WI38 (cell line): ENCODE results near the gene SLC8A3.
A peak's percentile ranks its signal among the peaks of the same experiment; 100 is the strongest.

Source experiments
- H3K4me3 ChIP-seq: 2 replicates; pipeline ENCODE4 v1.5.1; 2011; ENCODE audit warnings: low read depth, mild to moderate bottlenecking, control low read depth, low read length
- TF ChIP-seq, protein P1 (sequence below): IDR thresholded peaks from 2 replicates; pipeline ENCODE4 v1.5.1; 2012; ENCODE audit warnings: low read depth, mild to moderate bottlenecking, control low read depth, low read length

The SLC8A3 gene

DNA sequence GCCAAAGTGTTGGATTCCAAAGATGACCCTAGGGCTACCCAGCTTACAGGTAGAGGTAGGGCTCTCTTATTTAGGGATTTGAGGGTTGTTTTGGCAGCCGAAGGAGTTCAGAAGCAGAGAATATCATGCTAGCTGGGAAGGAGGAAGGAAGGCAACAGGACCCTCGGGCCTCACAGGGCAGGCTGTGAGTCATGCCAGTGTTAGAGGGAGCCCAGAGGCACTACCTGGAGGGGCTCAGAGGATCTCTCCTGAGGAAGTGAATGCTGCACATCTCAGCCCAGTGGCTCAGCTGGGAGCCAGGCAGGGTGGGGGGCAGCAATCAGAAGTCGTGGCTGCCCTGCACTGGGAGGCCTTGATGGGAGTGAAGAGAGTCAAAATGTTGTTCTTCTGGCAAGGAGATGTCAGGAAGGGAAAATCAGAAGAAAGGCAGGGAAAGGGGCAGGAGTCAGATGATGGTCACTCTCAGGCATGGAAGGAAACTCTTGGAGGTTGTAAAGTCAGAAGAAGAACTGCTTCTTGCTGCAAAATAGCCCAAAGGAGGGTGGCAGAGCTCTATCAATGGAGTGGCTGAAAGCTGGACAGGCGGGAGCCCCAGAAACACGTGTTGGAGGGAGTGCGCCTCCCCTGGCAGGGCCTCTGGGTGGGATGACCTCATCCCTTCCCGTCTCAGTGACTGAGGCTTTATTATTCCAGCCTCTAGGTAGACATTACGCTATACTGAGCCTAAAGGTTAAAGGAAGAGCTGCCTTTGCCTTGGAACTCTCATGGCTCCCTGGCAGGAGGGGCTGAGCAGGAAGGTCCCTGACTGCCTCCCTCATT is 168.2 kb downstream of the SLC8A3 start:
- TF ChIP-seq, protein P1, sequence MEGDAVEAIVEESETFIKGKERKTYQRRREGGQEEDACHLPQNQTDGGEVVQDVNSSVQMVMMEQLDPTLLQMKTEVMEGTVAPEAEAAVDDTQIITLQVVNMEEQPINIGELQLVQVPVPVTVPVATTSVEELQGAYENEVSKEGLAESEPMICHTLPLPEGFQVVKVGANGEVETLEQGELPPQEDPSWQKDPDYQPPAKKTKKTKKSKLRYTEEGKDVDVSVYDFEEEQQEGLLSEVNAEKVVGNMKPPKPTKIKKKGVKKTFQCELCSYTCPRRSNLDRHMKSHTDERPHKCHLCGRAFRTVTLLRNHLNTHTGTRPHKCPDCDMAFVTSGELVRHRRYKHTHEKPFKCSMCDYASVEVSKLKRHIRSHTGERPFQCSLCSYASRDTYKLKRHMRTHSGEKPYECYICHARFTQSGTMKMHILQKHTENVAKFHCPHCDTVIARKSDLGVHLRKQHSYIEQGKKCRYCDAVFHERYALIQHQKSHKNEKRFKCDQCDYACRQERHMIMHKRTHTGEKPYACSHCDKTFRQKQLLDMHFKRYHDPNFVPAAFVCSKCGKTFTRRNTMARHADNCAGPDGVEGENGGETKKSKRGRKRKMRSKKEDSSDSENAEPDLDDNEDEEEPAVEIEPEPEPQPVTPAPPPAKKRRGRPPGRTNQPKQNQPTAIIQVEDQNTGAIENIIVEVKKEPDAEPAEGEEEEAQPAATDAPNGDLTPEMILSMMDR = no peak
- H3K4me3 ChIP-seq = no peak overlapping the region

GRCh38 chr14:70019695-70020094 is 169.1 kb downstream of the SLC8A3 start:
- TF ChIP-seq, protein P1 = no peak
- no peak overlapping the region for H3K4me3 ChIP-seq

GRCh38 chr14:70018713-70019211 is 170.0 kb downstream of the SLC8A3 start:
- TF ChIP-seq, protein P1 = no peak
- no peak overlapping the region for H3K4me3 ChIP-seq

- TF ChIP-seq, protein P1 = no peak
- H3K4me3 ChIP-seq = no peak overlapping the region
Observed at GRCh38 chr14:70018230-70018629, 170.5 kb downstream of the SLC8A3 start.

- H3K4me3 ChIP-seq = no peak overlapping the region
- TF ChIP-seq, protein P1 = no peak
Observed at GRCh38 chr14:70014406-70015095, 174.2 kb downstream of the SLC8A3 start.

DNA sequence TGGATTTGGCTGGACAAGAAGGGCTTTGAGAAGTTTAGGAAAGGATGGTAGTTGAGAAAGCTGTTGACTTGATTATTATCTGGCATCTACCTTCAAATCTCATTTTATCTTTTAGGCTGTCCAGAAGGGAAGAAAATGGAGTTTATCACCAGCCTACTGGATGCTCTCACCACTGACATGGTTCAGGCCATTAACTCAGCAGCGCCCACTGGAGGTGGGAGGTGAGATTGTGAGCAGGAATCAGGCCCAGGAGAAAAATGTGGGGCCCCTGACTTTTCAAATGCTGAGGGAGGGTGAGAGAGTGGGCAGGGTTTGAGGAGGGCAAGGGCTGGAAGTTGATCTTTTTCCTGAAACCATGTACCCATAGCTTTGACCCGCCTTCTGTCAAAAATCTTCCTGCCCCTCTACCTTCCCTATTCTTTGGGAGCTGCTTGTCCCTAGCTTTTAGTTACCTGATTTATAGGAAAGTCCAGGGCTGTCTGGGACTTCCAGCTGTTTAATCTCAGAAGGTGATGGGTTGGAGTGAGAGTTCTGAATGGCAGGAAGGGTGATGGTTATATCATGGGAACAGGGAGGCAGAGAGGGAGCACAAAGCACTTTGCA is 175.4 kb downstream of the SLC8A3 start:
- TF ChIP-seq, protein P1 = peak; percentile 98
- no peak overlapping the region for H3K4me3 ChIP-seq

DNA sequence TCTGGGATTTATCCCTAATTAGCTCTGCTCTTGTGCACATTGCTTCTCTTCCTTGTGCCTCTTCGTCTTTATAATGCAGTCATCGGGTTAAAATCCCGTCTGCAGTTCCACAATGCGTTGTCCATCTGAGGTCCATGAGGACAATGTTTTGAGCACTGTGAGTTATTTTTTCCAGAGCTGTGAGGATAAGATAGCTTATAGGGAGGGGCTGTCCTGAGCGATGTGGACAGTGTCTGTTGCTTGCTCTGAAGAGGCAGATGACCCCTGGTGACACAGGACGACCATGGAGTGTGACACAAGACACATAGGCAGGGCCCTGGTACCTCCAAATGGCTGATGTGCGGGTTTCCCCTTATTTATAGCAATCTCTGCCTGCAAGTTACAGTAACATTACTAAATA is 177.0 kb downstream of the SLC8A3 start:
- TF ChIP-seq, protein P1 = no peak
- no peak overlapping the region for H3K4me3 ChIP-seq
